Panc1 (cell line): ENCODE data around the gene PHKA1. TPM values are rescaled to one million over a fixed set of nuclear protein-coding genes. Genes with fewer than 3 reads are reported as not detected.

Experiments used
- ATAC-seq: fragments of 200-7000 bp; cut with Tn5 transposase; 2 replicates; pipeline ENCODE4 v1.9.1; 2020; ENCODE audit warnings: mild to moderate bottlenecking, moderate library complexity
- BruUV-seq: library from RNA; stranded (reverse); fragments of 400-500 nt; replicated peaks from 2 replicates; lab custom pipeline; 2021; lab: Mats Ljungman, UMichigan
- CTCF ChIA-PET: fragments of 300-600 bp; sonication (Branson Sonifier 250); formaldehyde crosslinking; loops from one replicate; lab custom pipeline; 2022; ENCODE audit warnings: antibody characterized with exemption; lab: Charles Lee
- POLR2A ChIA-PET: fragments of 300-600 bp; sonication (Branson Sonifier 250); formaldehyde crosslinking; loops from one replicate; lab custom pipeline; 2022; ENCODE audit warnings: antibody characterized with exemption; lab: Charles Lee
- DNase-seq: peaks from one replicate; pipeline ENCODE4 v3.0.0-alpha.2; 2010; ENCODE audit warnings: low read depth, low spot score
- H3K27ac ChIP-seq: 2 replicates; pipeline ENCODE4 v1.5.1; 2011; ENCODE audit warnings: mild to moderate bottlenecking, low read length, inconsistent platforms
- H3K27me3 ChIP-seq: fragments of 200-500 bp; sonication (Bioruptor generic); 2 replicates; pipeline ENCODE4 v1.6.0; 2014; ENCODE audit warnings: low read length, inconsistent platforms; ENCODE audit not compliant: control insufficient read depth, insufficient read depth
- H3K36me3 ChIP-seq: fragments of 200-500 bp; sonication (Bioruptor generic); 2 replicates; pipeline ENCODE4 v1.5.1; 2014; ENCODE audit warnings: inconsistent platforms, mild to moderate bottlenecking, low read length, moderate library complexity; ENCODE audit not compliant: control insufficient read depth, insufficient read depth
- H3K4me1 ChIP-seq: 2 replicates; pipeline ENCODE4 v1.5.1; 2011; ENCODE audit warnings: inconsistent platforms, mild to moderate bottlenecking, low read length, moderate library complexity; ENCODE audit not compliant: control insufficient read depth, insufficient read depth
- H3K4me3 ChIP-seq, 2 experiments: 2 replicates each; pipeline ENCODE4 v1.5.1; 2011 to 2012; ENCODE audit warnings: low read depth in 2 of 2, low read length in 2 of 2, mild to moderate bottlenecking in 2 of 2, inconsistent platforms in 1 of 2, moderate library complexity in 1 of 2
- H3K9me3 ChIP-seq: fragments of 200-500 bp; sonication (Bioruptor generic); 2 replicates; pipeline ENCODE4 v1.5.1; 2014; ENCODE audit warnings: low read depth, mild to moderate bottlenecking, inconsistent platforms, low read length, moderate library complexity; ENCODE audit not compliant: control insufficient read depth, insufficient read depth
- SIN3A ChIP-seq: IDR thresholded peaks from 2 replicates; pipeline ENCODE4 v1.6.1; 2012; ENCODE audit warnings: low read depth, mild to moderate bottlenecking, low read length, moderate library complexity, borderline replicate concordance; ENCODE audit not compliant: insufficient read depth
- TCF7L2 ChIP-seq: IDR thresholded peaks from 2 replicates; pipeline ENCODE4 v1.6.1; 2011; ENCODE audit warnings: mild to moderate bottlenecking, low read depth, low read length, inconsistent platforms
- in situ Hi-C: cut with HindIII; loops from 2 replicates; pipeline ENCODE4 v1.10.0; 2016; ENCODE audit warnings: low sequenced_read_pairs, low pct_unique_long_range_greater_than_20kb
- intact Hi-C: fragments of 100-400 bp; cut with micrococcal nuclease; formaldehyde crosslinking; loops from one replicate; pipeline ENCODE4 v1.10.0; 2022; ENCODE audit not compliant: unreplicated experiment
- total RNA-seq: library from RNA; stranded (reverse); gene quantifications from one replicate; pipeline ENCODE4 v1.2.1, GENCODE V29; 2021; ENCODE audit not compliant: unreplicated experiment
- TF ChIP-seq, protein P1 (sequence below): fragments of 450-650 bp; IDR thresholded peaks from 2 replicates; pipeline ENCODE4 v1.5.1; 2017; ENCODE audit warnings: mild to moderate bottlenecking
- TF ChIP-seq, protein P2 (sequence below), 2 experiments: IDR thresholded peaks; 2 replicates each; pipeline ENCODE4 v1.6.1; 2011 to 2012; ENCODE audit warnings: low read depth in 2 of 2, control low read depth in 1 of 2, low read length in 1 of 2, mild to moderate bottlenecking in 1 of 2, moderate library complexity in 1 of 2; ENCODE audit not compliant: insufficient read depth in 1 of 2

PHKA1 gene
- total RNA-seq, 1 experiment from 2014 or later = 28.6 TPM

DNA sequence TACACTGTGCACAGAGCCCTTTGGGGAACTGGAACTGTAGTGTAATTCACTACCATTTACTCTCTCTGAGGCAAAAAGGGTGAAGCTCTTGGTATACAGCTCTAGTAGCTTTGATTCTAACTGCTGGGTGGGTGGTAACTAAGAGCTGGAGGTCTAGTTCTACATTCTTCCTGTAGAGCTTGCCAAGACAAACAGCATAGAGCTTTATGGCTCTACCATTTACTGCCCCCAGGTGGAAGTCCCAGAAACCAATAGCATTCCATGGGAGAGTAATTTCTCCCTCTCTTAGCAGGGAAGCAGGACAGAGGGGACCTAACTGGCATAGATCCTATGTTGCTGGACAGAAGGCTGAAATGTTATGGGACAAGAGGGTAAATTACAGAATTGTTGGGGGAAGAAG lies 168.1 kb downstream of the PHKA1 start:
- no TSS peak for BruUV-seq
- no peaks in the 10 kb centered on the region for H3K9me3 ChIP-seq
- no peaks in the 10 kb centered on the region for H3K27me3 ChIP-seq
- no peaks in the 10 kb centered on the region; the same call in 1 of the 2 replicates for H3K36me3 ChIP-seq
- no peak overlapping the region for H3K4me3 ChIP-seq
- DNase-seq (no peak), ATAC-seq (no peak)
- H3K4me1 ChIP-seq = no peaks in the 10 kb centered on the region
- ChIA-PET CTCF (no interaction called here), POLR2A (no interaction called here)
- in situ Hi-C loops = no loop called here
- no peak overlapping the region for H3K27ac ChIP-seq
- TF ChIP-seq SIN3A (no peak), TCF7L2 (no peak)
- TF ChIP-seq, protein P1, sequence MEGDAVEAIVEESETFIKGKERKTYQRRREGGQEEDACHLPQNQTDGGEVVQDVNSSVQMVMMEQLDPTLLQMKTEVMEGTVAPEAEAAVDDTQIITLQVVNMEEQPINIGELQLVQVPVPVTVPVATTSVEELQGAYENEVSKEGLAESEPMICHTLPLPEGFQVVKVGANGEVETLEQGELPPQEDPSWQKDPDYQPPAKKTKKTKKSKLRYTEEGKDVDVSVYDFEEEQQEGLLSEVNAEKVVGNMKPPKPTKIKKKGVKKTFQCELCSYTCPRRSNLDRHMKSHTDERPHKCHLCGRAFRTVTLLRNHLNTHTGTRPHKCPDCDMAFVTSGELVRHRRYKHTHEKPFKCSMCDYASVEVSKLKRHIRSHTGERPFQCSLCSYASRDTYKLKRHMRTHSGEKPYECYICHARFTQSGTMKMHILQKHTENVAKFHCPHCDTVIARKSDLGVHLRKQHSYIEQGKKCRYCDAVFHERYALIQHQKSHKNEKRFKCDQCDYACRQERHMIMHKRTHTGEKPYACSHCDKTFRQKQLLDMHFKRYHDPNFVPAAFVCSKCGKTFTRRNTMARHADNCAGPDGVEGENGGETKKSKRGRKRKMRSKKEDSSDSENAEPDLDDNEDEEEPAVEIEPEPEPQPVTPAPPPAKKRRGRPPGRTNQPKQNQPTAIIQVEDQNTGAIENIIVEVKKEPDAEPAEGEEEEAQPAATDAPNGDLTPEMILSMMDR = peak; percentile 12; the same call in 1 of the 2 replicates
- TF ChIP-seq, protein P2, sequence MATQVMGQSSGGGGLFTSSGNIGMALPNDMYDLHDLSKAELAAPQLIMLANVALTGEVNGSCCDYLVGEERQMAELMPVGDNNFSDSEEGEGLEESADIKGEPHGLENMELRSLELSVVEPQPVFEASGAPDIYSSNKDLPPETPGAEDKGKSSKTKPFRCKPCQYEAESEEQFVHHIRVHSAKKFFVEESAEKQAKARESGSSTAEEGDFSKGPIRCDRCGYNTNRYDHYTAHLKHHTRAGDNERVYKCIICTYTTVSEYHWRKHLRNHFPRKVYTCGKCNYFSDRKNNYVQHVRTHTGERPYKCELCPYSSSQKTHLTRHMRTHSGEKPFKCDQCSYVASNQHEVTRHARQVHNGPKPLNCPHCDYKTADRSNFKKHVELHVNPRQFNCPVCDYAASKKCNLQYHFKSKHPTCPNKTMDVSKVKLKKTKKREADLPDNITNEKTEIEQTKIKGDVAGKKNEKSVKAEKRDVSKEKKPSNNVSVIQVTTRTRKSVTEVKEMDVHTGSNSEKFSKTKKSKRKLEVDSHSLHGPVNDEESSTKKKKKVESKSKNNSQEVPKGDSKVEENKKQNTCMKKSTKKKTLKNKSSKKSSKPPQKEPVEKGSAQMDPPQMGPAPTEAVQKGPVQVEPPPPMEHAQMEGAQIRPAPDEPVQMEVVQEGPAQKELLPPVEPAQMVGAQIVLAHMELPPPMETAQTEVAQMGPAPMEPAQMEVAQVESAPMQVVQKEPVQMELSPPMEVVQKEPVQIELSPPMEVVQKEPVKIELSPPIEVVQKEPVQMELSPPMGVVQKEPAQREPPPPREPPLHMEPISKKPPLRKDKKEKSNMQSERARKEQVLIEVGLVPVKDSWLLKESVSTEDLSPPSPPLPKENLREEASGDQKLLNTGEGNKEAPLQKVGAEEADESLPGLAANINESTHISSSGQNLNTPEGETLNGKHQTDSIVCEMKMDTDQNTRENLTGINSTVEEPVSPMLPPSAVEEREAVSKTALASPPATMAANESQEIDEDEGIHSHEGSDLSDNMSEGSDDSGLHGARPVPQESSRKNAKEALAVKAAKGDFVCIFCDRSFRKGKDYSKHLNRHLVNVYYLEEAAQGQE (IDR thresholded peaks at IDR 0.05; ENCODE audit: insufficient read depth in 1 of 2, low read depth in 2 of 2, low read length in 1 of 2) = no peak
- intact Hi-C loops = no loop called here

DNA sequence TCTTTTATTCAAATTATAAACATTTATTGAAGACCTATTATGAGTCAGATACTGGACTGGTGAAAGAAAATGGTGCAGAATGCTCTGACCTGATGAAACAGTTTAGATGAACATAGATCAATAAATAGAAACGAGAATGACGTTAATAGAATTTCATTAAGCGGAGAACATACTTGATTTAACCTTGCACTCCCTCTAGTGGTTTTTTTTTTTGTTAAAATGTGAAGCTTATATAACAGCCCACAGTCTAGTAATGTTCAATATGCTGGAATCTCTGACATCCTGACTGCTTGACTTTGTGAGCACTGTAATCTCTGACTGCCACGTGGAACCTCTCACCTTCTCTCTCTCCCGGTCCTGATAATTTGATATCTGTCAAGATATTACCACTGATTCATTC lies 173.8 kb downstream of the PHKA1 start:
- ChIA-PET POLR2A (interaction anchor here (0.6 kb wide), 3 partner anchors 35 to 302 kb away, joined by 3 to 6 read pairs (median 3); partner anchors contain the start of gene ERCC6L), CTCF (interaction anchor here (0.5 to 1.2 kb wide), 6 partner anchors 27 to 295 kb away, joined by 3 to 10 read pairs (median 3); no protein-coding TSS in a partner anchor)
- no peak overlapping the region for H3K27ac ChIP-seq
- no peak for ATAC-seq
- H3K27me3 ChIP-seq = no peaks in the 10 kb centered on the region
- DNase-seq = no peak
- H3K4me1 ChIP-seq = no peaks in the 10 kb centered on the region
- H3K9me3 ChIP-seq = no peaks in the 10 kb centered on the region
- intact Hi-C loops = no loop called here
- H3K36me3 ChIP-seq = no peaks in the 10 kb centered on the region; the same call in 1 of the 2 replicates
- in situ Hi-C loops = no loop called here
- no peak overlapping the region for H3K4me3 ChIP-seq
- BruUV-seq = no TSS peak
- TF ChIP-seq TCF7L2 = no peak
- TF ChIP-seq, protein P1 = peak; percentile 29; the same call in 1 of the 2 replicates
